Left ventricle myocardium inferior (tissue), 1 donor: ENCODE results near the gene DPCD. TPM values are rescaled to one million over a fixed set of nuclear protein-coding genes. Genes with fewer than 3 reads are reported as not detected.

Experiments
- DNase-seq: peaks from one replicate; pipeline ENCODE4 v3.0.0-alpha.2; 2020
- H3K27ac ChIP-seq: fragments of 200-600 bp; replicated peaks from 2 replicates; pipeline ENCODE4 v1.8.0; 2021
- H3K27me3 ChIP-seq: fragments of 200-600 bp; 2 replicates; pipeline ENCODE4 v1.8.0; 2021; ENCODE audit warnings: low read depth
- H3K36me3 ChIP-seq: fragments of 200-600 bp; 2 replicates; pipeline ENCODE4 v1.8.0; 2021
- H3K4me1 ChIP-seq: fragments of 200-600 bp; 2 replicates; pipeline ENCODE4 v1.8.0; 2021
- H3K4me3 ChIP-seq: fragments of 200-600 bp; 2 replicates; pipeline ENCODE4 v1.8.0; 2021; ENCODE audit warnings: mild to moderate bottlenecking, moderate library complexity
- H3K9me3 ChIP-seq: fragments of 200-600 bp; replicated peaks from 2 replicates; pipeline ENCODE4 v1.8.0; 2021
- CTCF ChIP-seq: fragments of 200-600 bp; IDR thresholded peaks from 2 replicates; pipeline ENCODE4 v1.8.0; 2021; ENCODE audit warnings: antibody characterized with exemption, mild to moderate bottlenecking, borderline replicate concordance
- intact Hi-C: fragments of 100-400 bp; cut with micrococcal nuclease; formaldehyde crosslinking; loops from one replicate; pipeline ENCODE4 v1.11.0; 2022
- total RNA-seq: library from RNA; stranded (reverse); fragmentation: NEBNext Ultra II Directional; extraction: Animal tissue kit (Norgen Biotek cat#: 25700); gene quantifications from one replicate; pipeline ENCODE4 v1.2.1, GENCODE V29; 2021
- donor health status: DM: no; HTN: yes; CAD: no; lungs with severe emphysema.

The DPCD gene
- total RNA-seq, 1 donor from 2014 or later, result 24.0 TPM

- Histone ChIP-seq H3K27me3 (no peaks in the 10 kb centered on the region), H3K4me1 (peaks cover 13% of the 10 kb centered on the region), H3K36me3 (peaks cover 26% of the 10 kb centered on the region), H3K9me3 (no peaks in the 10 kb centered on the region), H3K4me3 (no peak overlapping the region), H3K27ac (no peak overlapping the region)
- no peak for DNase-seq
- intact Hi-C loops, result no loop called here
- TF ChIP-seq CTCF, result no peak
Measured at GRCh38 chr10:101616415-101617101, 28.4 kb downstream of the DPCD start.

- Histone ChIP-seq H3K36me3 (peaks cover 27% of the 10 kb centered on the region), H3K4me3 (no peak overlapping the region), H3K27ac (no peak overlapping the region), H3K27me3 (no peaks in the 10 kb centered on the region), H3K4me1 (peaks cover 13% of the 10 kb centered on the region), H3K9me3 (no peaks in the 10 kb centered on the region)
- no peak for TF ChIP-seq CTCF
- intact Hi-C loops, result no loop called here
- no peak for DNase-seq
Measured at GRCh38 chr10:101617102-101617823, 29.1 kb downstream of the DPCD start.

GRCh38 chr10:101617824-101618568 lies 29.9 kb downstream of the DPCD start:
- intact Hi-C loops, result no loop called here
- TF ChIP-seq CTCF, result no peak
- H3K36me3 ChIP-seq, result peaks cover 32% of the 10 kb centered on the region
- no peak overlapping the region for H3K27ac ChIP-seq
- no peak for DNase-seq
- H3K27me3 ChIP-seq, result no peaks in the 10 kb centered on the region
- no peak overlapping the region for H3K4me3 ChIP-seq
- no peaks in the 10 kb centered on the region for H3K9me3 ChIP-seq
- H3K4me1 ChIP-seq, result peaks cover 13% of the 10 kb centered on the region

- intact Hi-C loops, result no loop called here
- Histone ChIP-seq H3K9me3 (no peaks in the 10 kb centered on the region), H3K27me3 (no peaks in the 10 kb centered on the region), H3K4me3 (no peak overlapping the region), H3K4me1 (peaks cover 13% of the 10 kb centered on the region), H3K36me3 (peaks cover 40% of the 10 kb centered on the region), H3K27ac (no peak overlapping the region)
- TF ChIP-seq CTCF, result no peak
- no peak for DNase-seq
Measured at GRCh38 chr10:101618871-101619270, 30.8 kb downstream of the DPCD start.

GRCh38 chr10:101619983-101620382 lies 31.9 kb downstream of the DPCD start:
- peaks cover 17% of the 10 kb centered on the region for H3K4me1 ChIP-seq
- no peak overlapping the region for H3K27ac ChIP-seq
- no peak overlapping the region for H3K4me3 ChIP-seq
- DNase-seq, result no peak
- H3K27me3 ChIP-seq, result no peaks in the 10 kb centered on the region
- no peaks in the 10 kb centered on the region for H3K9me3 ChIP-seq
- H3K36me3 ChIP-seq, result peaks cover 48% of the 10 kb centered on the region
- intact Hi-C loops, result no loop called here
- no peak for TF ChIP-seq CTCF
